RPMI8226 (cell line): ENCODE results near the gene GRID2IP.
"Not testable (repeated sequence)": the region's sequence is repeated elsewhere in the genome, so short reads cannot be mapped to it uniquely, and the experiment has no call there.

ENCODE experiments used
- DNase-seq: peaks from one replicate; pipeline ENCODE4 v3.0.0-alpha.2; 2015

The GRID2IP gene

GRCh38 chr7:6551016-6551511 is at the start of gene GRID2IP:
TSS of gene GRID2IP (minus strand) at chr7:6551461. CDS start at chr7:6551436, 25 bp downstream.
- DNase-seq, result no peak

- no peak for DNase-seq
Observed at GRCh38 chr7:6600093-6600492, 48.8 kb upstream of the GRID2IP start.

GRCh38 chr7:6590645-6591110 is 39.4 kb upstream of the GRID2IP start:
- DNase-seq, result no peak

DNA sequence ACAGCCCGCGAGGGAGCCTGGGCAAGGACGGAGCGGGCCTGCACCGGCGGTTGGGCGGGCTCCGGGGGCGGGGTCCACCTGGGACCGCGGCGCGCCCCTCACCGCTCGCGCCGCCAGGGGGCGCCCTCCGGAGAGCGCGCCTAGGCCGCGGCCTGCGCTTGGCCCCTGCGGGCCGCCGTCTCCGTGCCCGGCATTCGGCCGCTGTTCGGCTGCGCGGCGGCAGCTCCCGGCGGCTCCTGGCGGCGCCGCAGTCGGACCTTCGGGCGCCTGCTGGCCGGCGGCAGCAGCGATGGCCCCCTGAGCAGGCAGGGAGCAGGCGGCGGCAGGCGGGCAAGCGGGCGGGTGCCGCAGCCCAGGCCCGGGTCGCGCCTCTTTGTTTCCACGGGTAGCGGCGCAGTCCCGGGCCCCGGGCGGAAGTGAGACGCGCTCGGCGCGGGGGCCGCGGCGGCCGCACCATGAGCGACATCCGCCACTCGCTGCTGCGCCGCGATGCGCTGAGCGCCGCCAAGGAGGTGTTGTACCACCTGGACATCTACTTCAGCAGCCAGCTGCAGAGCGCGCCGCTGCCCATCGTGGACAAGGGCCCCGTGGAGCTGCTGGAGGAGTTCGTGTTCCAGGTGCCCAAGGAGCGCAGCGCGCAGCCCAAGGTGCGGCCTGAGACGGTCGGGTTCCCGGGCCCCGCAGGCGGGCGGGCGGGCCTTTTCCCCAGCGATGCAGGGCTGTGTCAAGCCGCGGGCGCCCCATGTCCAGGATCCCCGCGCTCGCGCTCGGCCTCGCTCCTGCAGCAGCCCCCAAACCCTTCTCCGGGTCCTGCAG is 38.8 kb upstream of the GRID2IP start, which contains the start of gene INTS15:
Gene INTS15, plus strand, starts transcription at position 193 of the 816 bp plus-strand sequence. Its CDS starts 263 bp downstream, at position 456.
- DNase-seq, result peak; percentile 93

- no peak for DNase-seq
Observed at GRCh38 chr7:6589151-6589828, 38.0 kb upstream of the GRID2IP start.

- DNase-seq, result no peak
Observed at GRCh38 chr7:6588566-6588965, 37.3 kb upstream of the GRID2IP start.

- DNase-seq, result not testable (repeated sequence)
Observed at GRCh38 chr7:6585746-6586432, 34.6 kb upstream of the GRID2IP start.

- no peak for DNase-seq
Observed at GRCh38 chr7:6579446-6579845, 28.2 kb upstream of the GRID2IP start.

GRCh38 chr7:6578114-6579084 is 27.1 kb upstream of the GRID2IP start:
- DNase-seq, result no peak

- peak; percentile 96 for DNase-seq
Observed at GRCh38 chr7:6577369-6578113, 26.3 kb upstream of the GRID2IP start, which contains the start of gene ZDHHC4. TSS of gene ZDHHC4 (plus strand) at chr7:6577454. CDS start at chr7:6580562, 3,108 bp downstream.

DNA sequence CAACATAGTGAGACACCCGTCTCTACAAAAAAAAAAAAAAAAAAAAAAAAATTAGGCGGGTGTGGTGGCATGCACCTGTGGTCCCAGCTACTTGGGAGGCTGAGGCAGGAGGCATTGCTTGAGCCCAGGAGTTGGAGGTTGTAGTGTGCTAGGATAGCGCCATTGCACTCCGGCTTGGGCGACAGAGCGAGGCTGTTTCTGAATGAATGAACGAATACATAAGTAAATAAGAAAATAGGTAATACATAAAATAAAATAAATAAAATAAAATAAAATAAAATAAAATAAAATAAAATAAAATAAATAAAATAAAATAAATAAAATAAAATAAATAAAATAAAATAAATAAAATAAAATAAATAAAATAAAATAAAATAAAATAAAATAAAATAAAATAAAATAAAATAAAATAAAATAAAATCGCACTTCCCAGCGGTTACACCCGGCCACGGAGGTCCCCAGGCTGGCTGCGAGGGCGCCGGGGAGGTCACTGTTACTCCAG is 25.7 kb upstream of the GRID2IP start:
- peak; percentile 35 for DNase-seq

- no peak for DNase-seq
Observed at GRCh38 chr7:6576024-6576866, 25.0 kb upstream of the GRID2IP start.

GRCh38 chr7:6575281-6576023 is 24.2 kb upstream of the GRID2IP start:
- DNase-seq, result no peak

DNA sequence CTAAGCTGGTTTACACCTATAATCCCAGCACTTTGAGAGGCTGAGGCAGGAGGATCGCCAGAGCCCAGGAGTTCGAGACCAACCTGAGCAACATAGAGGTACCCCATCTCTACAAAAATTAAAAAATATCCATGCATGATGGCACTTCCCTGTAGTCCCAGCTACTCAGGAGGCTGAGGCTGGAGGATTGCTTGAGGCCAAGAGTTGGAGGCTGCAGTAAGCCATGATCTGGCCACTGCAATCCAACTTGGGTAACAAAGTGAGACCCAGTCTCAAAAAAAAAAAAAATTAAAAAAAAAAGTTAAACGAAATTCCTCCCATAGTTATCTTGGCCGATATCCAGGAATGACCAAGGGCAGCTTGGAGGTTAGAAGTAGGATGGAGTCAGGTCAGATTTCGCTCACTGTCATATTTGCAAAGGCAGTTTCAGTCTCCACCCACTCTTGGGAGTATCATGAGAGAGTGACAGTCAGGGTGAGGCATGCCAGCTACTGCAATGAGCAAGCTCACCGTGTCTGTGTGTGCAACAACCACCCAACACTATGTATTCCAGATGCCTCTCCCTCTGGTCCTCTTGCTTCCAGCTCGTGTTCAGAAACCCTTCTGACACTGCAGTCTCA is 20.0 kb upstream of the GRID2IP start:
- DNase-seq, result peak; percentile 56

DNA sequence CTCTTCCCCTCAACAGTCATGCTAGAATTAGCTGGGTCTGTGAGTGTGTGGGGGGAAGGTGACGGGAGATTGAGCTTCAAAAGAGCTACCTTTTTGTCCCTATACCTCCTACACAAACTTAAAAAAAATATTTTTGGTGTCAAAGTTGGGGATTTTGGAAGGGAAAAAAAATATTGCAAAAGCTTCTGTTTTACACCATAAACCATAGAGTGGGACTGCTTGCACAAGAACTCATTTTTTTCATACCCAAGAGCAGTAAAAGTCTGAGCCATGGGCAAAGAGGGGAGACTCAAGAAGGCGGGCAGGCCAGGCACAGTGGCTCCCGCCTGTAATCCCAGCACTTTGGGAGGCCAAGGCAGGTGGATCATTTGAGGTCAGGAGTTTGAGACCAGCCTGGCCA is 16.6 kb upstream of the GRID2IP start:
- no peak for DNase-seq

DNA sequence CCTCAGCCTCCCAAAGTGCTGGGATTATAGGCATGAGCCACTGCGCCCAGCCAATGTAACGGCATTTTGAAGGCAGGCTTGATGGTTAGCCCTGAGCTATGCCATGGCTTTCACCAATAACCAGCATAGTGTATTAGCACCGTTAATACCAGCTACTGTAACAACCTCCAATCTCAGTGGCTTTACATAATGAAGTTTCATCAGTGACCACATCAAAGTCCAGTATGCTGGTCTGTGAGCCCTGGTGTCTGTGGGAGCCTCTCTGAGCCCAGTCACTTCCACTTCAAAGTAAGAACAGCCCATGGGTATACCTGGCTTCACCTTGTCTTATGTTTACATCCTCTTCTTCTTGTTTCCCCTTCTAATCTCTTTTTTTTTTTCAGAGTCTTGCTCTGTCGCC is 14.4 kb upstream of the GRID2IP start:
- no peak for DNase-seq

- DNase-seq, result no peak
Observed at GRCh38 chr7:6563936-6564770, 12.9 kb upstream of the GRID2IP start.

DNA sequence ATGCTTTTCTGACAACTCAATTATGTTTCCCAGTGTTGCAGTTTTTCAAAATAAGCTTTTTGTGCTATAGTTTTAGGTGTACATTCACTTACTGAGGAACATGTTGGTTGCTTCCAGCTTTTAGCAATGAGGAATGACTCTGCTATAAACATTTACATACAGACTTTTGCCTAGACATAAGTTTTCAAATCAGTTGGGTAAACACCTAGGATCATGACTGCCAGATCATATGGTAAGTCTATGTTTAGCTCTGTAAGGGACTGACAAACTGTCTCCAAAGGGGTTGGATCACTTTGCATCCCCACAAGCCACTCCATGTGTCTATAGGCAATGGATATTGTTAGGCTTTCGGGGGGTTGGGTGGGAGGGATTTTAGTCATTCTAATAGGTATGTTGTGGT is 10.8 kb upstream of the GRID2IP start:
- no peak for DNase-seq
